Fibroblast of mammary gland (primary cell): Measurements from ENCODE around the gene ODAD2.
A peak's percentile ranks its signal among the peaks of the same experiment; 100 is the strongest.

Experiments
- DNase-seq: peaks from one replicate; pipeline ENCODE4 v3.0.0-alpha.2; 2010; ENCODE audit warnings: low read depth
- H3K4me3 ChIP-seq: 2 replicates; pipeline ENCODE4 v1.5.1; 2011; ENCODE audit warnings: low read depth, mild to moderate bottlenecking, low read length, moderate library complexity; ENCODE audit not compliant: control insufficient read depth
- CTCF ChIP-seq: conservative IDR thresholded peaks from 2 replicates; pipeline ENCODE4 v1.5.1; 2011; ENCODE audit warnings: low read depth, low read length, inconsistent platforms; ENCODE audit not compliant: control insufficient read depth, insufficient read depth

ODAD2 gene

GRCh38 chr10:27826369-27826768 lies 172.5 kb downstream of the ODAD2 start:
- no peak for TF ChIP-seq CTCF
- no peak overlapping the region for H3K4me3 ChIP-seq
- no peak for DNase-seq

DNA sequence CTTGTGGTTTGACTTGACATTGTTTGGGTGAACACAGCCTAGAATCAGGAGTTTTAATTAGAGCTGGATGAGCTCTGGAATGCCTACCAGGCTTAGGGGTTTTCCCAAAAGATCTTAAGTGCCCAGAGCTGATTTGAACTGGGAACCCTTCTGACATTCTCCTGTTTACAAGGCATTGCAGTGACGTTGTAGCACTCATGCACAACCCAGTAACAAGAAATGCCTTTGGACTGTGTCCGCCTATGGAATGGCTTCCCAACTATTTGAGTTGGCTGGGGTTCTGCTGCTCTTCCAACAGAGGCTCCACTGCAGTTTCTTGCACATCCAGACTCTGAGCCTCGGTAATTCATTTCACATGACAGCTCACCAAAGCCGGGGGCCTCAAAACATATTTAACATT lies 176.6 kb downstream of the ODAD2 start:
- TF ChIP-seq CTCF = no peak
- DNase-seq = peak; percentile 2
- no peak overlapping the region for H3K4me3 ChIP-seq

DNA sequence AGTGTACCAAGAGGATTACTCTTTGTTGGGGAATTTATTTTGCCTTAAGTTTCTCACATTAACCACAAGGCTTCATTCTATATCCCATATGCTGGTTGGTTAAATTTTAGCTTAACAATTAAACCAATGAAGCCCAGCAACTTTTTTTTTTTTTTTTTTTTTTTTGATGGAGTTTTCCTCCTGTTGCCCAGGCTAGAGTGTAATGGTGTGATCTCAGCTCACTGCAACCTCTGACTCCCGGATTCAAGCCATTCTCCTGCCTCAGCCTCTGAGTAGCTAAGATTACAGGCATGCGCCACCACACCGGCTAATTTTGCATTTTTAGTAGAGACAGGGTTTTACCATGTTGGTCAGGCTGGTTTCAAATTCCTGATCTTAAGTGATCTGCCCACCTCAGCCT lies 178.2 kb downstream of the ODAD2 start:
- H3K4me3 ChIP-seq = no peak overlapping the region

GRCh38 chr10:27819781-27820531 lies 178.9 kb downstream of the ODAD2 start:
- peak; percentile 65 for DNase-seq
- H3K4me3 ChIP-seq = no peak overlapping the region
- TF ChIP-seq CTCF = no peak

More for the DNA sequence above, 178.2 kb downstream of the ODAD2 start:
- DNase-seq = no peak
- no peak for TF ChIP-seq CTCF

DNA sequence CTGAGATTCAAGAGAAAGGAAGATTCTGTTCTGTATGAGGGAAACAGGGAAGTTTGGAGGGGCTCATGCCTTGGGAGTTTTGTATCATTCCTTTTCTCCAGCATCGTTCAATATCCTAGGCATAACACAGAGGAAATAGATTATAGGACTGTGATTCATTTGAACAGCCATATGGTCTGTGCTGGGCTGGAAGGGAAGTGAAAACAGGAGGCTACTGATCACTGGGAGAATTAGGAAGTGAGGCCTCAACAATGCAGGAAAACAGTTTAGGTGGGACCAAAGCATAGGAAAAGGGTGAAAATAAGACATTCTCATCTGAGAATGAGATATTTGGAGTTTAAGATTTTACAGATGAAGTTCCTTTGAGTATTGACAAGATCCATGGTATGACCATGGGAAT lies 182.6 kb downstream of the ODAD2 start:
- no peak for DNase-seq
- no peak overlapping the region for H3K4me3 ChIP-seq
- TF ChIP-seq CTCF = no peak

DNA sequence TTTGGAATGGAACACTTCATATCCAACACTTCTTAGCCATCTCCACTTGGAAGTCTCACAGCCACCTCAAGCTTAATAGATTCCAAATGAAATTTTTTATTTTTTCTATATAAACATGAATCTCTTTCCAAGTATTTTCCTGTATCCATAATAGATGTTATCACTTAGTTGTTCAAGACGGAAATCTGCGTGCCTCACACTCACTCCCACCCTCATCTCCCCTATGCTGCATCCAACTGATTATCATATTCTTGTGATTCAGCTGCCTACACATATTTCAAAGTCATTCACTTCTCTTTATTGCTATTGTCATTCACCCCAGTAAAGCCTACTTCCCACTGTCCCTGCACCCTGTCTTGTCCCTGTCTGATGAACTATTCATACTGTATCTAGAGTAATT lies 183.0 kb downstream of the ODAD2 start:
- no peak for TF ChIP-seq CTCF
- no peak for DNase-seq
- no peak overlapping the region for H3K4me3 ChIP-seq
